Astrocyte (in vitro differentiated cells and primary cell): ENCODE measurements around the gene AP1S2. TPM values are rescaled to one million over a fixed set of nuclear protein-coding genes. Genes with fewer than 3 reads are reported as not detected.

Experiments used
- DNase-seq: peaks from one replicate; pipeline ENCODE4 v3.0.0-alpha.2; 2010; ENCODE audit warnings: low read depth
- FAIRE-seq: peaks from 2 replicates; lab custom pipeline; 2011; peaks lifted over from hg19 to GRCh38; lab: Jason Lieb, UNC
- H2AFZ ChIP-seq: 2 replicates; pipeline ENCODE4 v1.6.0; 2012; ENCODE audit warnings: low read depth, low read length, inconsistent platforms
- H3K27ac ChIP-seq: 2 replicates; pipeline ENCODE4 v1.5.1; 2011; ENCODE audit warnings: low read depth, low read length, inconsistent platforms
- H3K27me3 ChIP-seq: 2 replicates; pipeline ENCODE4 v1.6.0; 2011; ENCODE audit warnings: low read length, inconsistent platforms; ENCODE audit not compliant: insufficient read depth
- H3K36me3 ChIP-seq: 2 replicates; pipeline ENCODE4 v1.5.1; 2011; ENCODE audit warnings: low read length, inconsistent platforms; ENCODE audit not compliant: insufficient read depth
- H3K4me1 ChIP-seq: 2 replicates; pipeline ENCODE4 v1.5.1; 2011; ENCODE audit warnings: low read length, inconsistent platforms; ENCODE audit not compliant: insufficient read depth
- H3K4me2 ChIP-seq: 2 replicates; pipeline ENCODE4 v1.6.0; 2012; ENCODE audit warnings: low read length, inconsistent platforms
- H3K4me3 ChIP-seq: 2 replicates; pipeline ENCODE4 v1.5.1; 2011; ENCODE audit warnings: low read depth, mild to moderate bottlenecking, low read length, inconsistent platforms; ENCODE audit not compliant: insufficient read depth
- H3K79me2 ChIP-seq: 2 replicates; pipeline ENCODE4 v1.6.0; 2012; ENCODE audit warnings: mild to moderate bottlenecking, low read length, inconsistent platforms; ENCODE audit not compliant: insufficient read depth
- H3K9ac ChIP-seq: 2 replicates; pipeline ENCODE4 v1.6.0; 2012; ENCODE audit warnings: mild to moderate bottlenecking, low read length, inconsistent platforms
- H3K9me3 ChIP-seq: 2 replicates; pipeline ENCODE4 v1.5.1; 2012; ENCODE audit warnings: low read depth, mild to moderate bottlenecking, low read length, inconsistent platforms; ENCODE audit not compliant: insufficient read depth
- H4K20me1 ChIP-seq: 2 replicates; pipeline ENCODE4 v1.6.0; 2012; ENCODE audit warnings: low read length, inconsistent platforms; ENCODE audit not compliant: insufficient read depth
- H3K27ac Mint-ChIP-seq: one replicate; pipeline ENCODE4 v1.8.0; 2021; ENCODE audit warnings: mild to moderate bottlenecking, mixed read lengths; ENCODE audit not compliant: unreplicated experiment
- H3K27me3 Mint-ChIP-seq: one replicate; pipeline ENCODE4 v1.8.0; 2021; ENCODE audit warnings: low read depth, mixed read lengths; ENCODE audit not compliant: unreplicated experiment
- H3K36me3 Mint-ChIP-seq: one replicate; pipeline ENCODE4 v1.8.0; 2021; ENCODE audit warnings: low read depth, mixed read lengths; ENCODE audit not compliant: unreplicated experiment
- H3K4me1 Mint-ChIP-seq: one replicate; pipeline ENCODE4 v1.8.0; 2021; ENCODE audit warnings: low read depth, mixed read lengths; ENCODE audit not compliant: unreplicated experiment
- H3K4me3 Mint-ChIP-seq: one replicate; pipeline ENCODE4 v1.8.0; 2021; ENCODE audit warnings: mild to moderate bottlenecking, moderate library complexity, mixed read lengths; ENCODE audit not compliant: unreplicated experiment
- H3K9me3 Mint-ChIP-seq: one replicate; pipeline ENCODE4 v1.8.0; 2021; ENCODE audit warnings: mild to moderate bottlenecking, mixed read lengths; ENCODE audit not compliant: unreplicated experiment
- EZH2 ChIP-seq: IDR thresholded peaks from 2 replicates; pipeline ENCODE4 v1.6.1; 2012; ENCODE audit warnings: mild to moderate bottlenecking, low read length, inconsistent platforms; ENCODE audit not compliant: insufficient read depth
- total RNA-seq: library from RNA; stranded (reverse); gene quantifications from 2 replicates; pipeline ENCODE4 v1.2.1, GENCODE V29; 2021
- TF ChIP-seq, protein P1 (sequence below): IDR thresholded peaks from 2 replicates; pipeline ENCODE4 v1.5.1; 2011; ENCODE audit warnings: low read depth, mild to moderate bottlenecking, inconsistent platforms, low read length, moderate library complexity; ENCODE audit not compliant: insufficient read depth

Gene AP1S2
- total RNA-seq, 1 donor from 2014 or later, result 74.2 TPM

DNA sequence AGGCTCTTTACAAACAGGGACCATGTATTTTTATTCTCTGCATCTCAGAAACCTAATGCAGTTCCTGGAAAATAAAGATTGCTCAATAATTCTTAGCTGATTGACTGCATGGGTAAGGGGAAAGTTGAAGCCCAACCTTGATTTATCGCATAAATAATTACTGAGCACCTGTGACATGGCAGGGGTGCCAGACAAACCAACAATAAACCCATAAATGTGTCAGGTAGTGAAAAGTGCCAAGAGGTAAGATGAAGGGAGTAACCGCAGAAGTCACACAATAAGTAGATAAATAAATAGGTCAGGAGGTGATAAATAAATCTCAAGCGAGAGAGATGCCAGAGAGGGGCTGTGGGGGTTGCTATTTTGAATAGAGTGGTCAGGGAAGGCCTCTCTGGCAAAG is 20.1 kb upstream of the AP1S2 start:
- no peak for TF ChIP-seq EZH2
- TF ChIP-seq, protein P1, sequence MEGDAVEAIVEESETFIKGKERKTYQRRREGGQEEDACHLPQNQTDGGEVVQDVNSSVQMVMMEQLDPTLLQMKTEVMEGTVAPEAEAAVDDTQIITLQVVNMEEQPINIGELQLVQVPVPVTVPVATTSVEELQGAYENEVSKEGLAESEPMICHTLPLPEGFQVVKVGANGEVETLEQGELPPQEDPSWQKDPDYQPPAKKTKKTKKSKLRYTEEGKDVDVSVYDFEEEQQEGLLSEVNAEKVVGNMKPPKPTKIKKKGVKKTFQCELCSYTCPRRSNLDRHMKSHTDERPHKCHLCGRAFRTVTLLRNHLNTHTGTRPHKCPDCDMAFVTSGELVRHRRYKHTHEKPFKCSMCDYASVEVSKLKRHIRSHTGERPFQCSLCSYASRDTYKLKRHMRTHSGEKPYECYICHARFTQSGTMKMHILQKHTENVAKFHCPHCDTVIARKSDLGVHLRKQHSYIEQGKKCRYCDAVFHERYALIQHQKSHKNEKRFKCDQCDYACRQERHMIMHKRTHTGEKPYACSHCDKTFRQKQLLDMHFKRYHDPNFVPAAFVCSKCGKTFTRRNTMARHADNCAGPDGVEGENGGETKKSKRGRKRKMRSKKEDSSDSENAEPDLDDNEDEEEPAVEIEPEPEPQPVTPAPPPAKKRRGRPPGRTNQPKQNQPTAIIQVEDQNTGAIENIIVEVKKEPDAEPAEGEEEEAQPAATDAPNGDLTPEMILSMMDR, result no peak
- H3K27me3 ChIP-seq, result no peaks in the 10 kb centered on the region
- Mint-ChIP-seq H3K4me1 (peaks cover 2% of the 10 kb centered on the region), H3K36me3 (no peaks in the 10 kb centered on the region), H3K27me3 (no peaks in the 10 kb centered on the region), H3K4me3 (no peak overlapping the region), H3K27ac (no peak overlapping the region), H3K9me3 (peaks cover 1% of the 10 kb centered on the region)
- H3K4me1 ChIP-seq, result no peaks in the 10 kb centered on the region
- no peak for DNase-seq
- H2AFZ ChIP-seq, result no peak overlapping the region
- no peaks in the 10 kb centered on the region for H3K36me3 ChIP-seq
- H3K79me2 ChIP-seq, result no peaks in the 10 kb centered on the region
- no peak overlapping the region for H3K4me2 ChIP-seq
- FAIRE-seq, result no peak
- no peak overlapping the region for H3K9ac ChIP-seq
- no peak overlapping the region for H3K4me3 ChIP-seq
- H3K27ac ChIP-seq, result no peak overlapping the region
- H4K20me1 ChIP-seq, result no peaks in the 10 kb centered on the region
- no peaks in the 10 kb centered on the region for H3K9me3 ChIP-seq

DNA sequence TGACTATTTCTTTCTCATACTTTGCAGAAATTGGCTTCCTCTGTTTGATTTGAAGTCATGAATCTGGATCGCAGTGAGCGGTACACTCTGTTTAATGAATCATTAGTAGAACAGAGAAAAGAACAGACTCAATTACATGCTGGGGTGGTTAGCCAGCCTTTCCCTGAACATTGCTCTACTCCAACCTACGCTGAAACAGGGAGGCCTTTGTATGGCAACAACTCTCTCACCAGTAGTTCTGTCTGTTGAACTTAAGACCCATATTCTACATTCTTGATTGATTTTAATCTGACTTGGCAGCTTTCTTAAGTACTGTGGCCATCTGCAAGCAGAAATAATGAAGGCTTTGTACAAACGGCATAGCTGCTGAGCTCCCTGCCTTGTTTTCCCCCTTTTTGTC is 19.0 kb upstream of the AP1S2 start:
- no peaks in the 10 kb centered on the region for H3K9me3 Mint-ChIP-seq
- no peaks in the 10 kb centered on the region for H3K27me3 Mint-ChIP-seq
- no peak overlapping the region for H2AFZ ChIP-seq
- H3K4me1 ChIP-seq, result no peaks in the 10 kb centered on the region
- no peak overlapping the region for H3K4me3 ChIP-seq
- H3K4me2 ChIP-seq, result no peak overlapping the region
- DNase-seq (peak; percentile 56), FAIRE-seq (peak; percentile 95)
- H3K79me2 ChIP-seq, result no peaks in the 10 kb centered on the region
- no peaks in the 10 kb centered on the region for H3K27me3 ChIP-seq
- no peak for TF ChIP-seq EZH2
- TF ChIP-seq, protein P1, result no peak
- H3K4me3 Mint-ChIP-seq, result no peak overlapping the region
- H3K27ac ChIP-seq, result no peak overlapping the region
- H4K20me1 ChIP-seq, result no peaks in the 10 kb centered on the region
- no peaks in the 10 kb centered on the region for H3K36me3 ChIP-seq
- no peak overlapping the region for H3K9ac ChIP-seq
- H3K9me3 ChIP-seq, result no peaks in the 10 kb centered on the region
- no peaks in the 10 kb centered on the region for H3K36me3 Mint-ChIP-seq
- no peak overlapping the region for H3K27ac Mint-ChIP-seq
- H3K4me1 Mint-ChIP-seq, result peaks cover 2% of the 10 kb centered on the region

DNA sequence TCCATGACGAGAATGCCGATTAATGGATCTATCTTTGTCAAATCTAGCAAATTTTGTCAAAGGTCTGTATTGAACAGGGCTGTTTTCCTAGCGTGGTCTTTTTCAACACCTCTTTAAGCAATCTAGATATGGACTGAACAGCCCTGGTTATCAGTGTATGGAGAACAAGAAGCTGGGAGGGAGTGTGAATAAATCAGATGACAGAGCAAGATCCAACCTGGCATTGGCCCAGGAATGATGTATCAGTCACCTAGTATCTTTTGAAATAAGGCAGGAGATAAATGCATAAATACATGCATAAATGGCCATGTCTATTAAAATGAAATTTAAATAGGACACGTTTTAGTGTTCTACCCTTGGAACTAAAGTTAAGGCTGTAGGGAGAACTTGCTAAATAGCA is 15.7 kb upstream of the AP1S2 start:
- Histone ChIP-seq H4K20me1 (no peaks in the 10 kb centered on the region), H3K4me2 (no peak overlapping the region), H3K79me2 (no peaks in the 10 kb centered on the region), H3K27ac (no peak overlapping the region), H3K4me3 (no peak overlapping the region), H2AFZ (no peak overlapping the region), H3K9me3 (no peaks in the 10 kb centered on the region), H3K9ac (no peak overlapping the region), H3K36me3 (no peaks in the 10 kb centered on the region), H3K4me1 (no peaks in the 10 kb centered on the region), H3K27me3 (no peaks in the 10 kb centered on the region)
- no peak for TF ChIP-seq EZH2
- TF ChIP-seq, protein P1, result no peak
- Mint-ChIP-seq H3K27ac (no peak overlapping the region), H3K9me3 (no peaks in the 10 kb centered on the region), H3K4me3 (no peak overlapping the region), H3K27me3 (no peaks in the 10 kb centered on the region), H3K36me3 (no peaks in the 10 kb centered on the region), H3K4me1 (peaks cover 2% of the 10 kb centered on the region)
- FAIRE-seq (peak; percentile 77), DNase-seq (no peak)
